C4-2B (cell line): ENCODE measurements around the gene SCRT2.

Source experiments
- H3K27ac ChIP-seq: fragments of 450-650 bp; 2 replicates; pipeline ENCODE4 v1.5.1; 2017
- ZFX ChIP-seq: fragments of 450-650 bp; IDR thresholded peaks from 2 replicates; pipeline ENCODE4 v1.6.1; 2017
- TF ChIP-seq, protein P1 (sequence below): fragments of 450-650 bp; conservative IDR thresholded peaks from 2 replicates; pipeline ENCODE4 v1.5.1; 2017; ENCODE audit warnings: mild to moderate bottlenecking

Gene SCRT2

DNA sequence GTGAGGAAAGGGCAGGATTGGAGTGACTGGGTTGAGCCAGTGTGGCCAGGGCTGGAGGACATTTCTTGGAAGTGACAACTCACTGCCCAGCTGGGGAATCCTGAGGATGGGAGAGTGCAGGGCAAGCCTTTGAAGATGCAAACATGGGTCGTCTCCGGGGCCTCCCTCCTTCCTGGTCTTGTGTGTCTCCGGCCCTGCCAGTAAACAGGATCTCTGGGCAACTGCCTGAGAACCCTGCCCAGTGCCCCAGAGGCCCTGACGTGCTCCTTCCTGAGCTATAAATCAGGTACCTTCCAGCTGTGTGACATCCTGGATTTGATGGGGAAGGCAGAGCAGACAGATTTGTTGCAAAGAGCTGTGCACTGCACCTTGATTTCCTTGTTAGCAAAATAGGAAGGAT is 52.6 kb downstream of the SCRT2 start:
- no peak overlapping the region for H3K27ac ChIP-seq
- TF ChIP-seq, protein P1, sequence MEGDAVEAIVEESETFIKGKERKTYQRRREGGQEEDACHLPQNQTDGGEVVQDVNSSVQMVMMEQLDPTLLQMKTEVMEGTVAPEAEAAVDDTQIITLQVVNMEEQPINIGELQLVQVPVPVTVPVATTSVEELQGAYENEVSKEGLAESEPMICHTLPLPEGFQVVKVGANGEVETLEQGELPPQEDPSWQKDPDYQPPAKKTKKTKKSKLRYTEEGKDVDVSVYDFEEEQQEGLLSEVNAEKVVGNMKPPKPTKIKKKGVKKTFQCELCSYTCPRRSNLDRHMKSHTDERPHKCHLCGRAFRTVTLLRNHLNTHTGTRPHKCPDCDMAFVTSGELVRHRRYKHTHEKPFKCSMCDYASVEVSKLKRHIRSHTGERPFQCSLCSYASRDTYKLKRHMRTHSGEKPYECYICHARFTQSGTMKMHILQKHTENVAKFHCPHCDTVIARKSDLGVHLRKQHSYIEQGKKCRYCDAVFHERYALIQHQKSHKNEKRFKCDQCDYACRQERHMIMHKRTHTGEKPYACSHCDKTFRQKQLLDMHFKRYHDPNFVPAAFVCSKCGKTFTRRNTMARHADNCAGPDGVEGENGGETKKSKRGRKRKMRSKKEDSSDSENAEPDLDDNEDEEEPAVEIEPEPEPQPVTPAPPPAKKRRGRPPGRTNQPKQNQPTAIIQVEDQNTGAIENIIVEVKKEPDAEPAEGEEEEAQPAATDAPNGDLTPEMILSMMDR: no peak
- TF ChIP-seq ZFX: no peak

- no peak overlapping the region for H3K27ac ChIP-seq
- TF ChIP-seq, protein P1: no peak
- TF ChIP-seq ZFX: no peak
Observed at GRCh38 chr20:622161-622560, 53.4 kb downstream of the SCRT2 start.

DNA sequence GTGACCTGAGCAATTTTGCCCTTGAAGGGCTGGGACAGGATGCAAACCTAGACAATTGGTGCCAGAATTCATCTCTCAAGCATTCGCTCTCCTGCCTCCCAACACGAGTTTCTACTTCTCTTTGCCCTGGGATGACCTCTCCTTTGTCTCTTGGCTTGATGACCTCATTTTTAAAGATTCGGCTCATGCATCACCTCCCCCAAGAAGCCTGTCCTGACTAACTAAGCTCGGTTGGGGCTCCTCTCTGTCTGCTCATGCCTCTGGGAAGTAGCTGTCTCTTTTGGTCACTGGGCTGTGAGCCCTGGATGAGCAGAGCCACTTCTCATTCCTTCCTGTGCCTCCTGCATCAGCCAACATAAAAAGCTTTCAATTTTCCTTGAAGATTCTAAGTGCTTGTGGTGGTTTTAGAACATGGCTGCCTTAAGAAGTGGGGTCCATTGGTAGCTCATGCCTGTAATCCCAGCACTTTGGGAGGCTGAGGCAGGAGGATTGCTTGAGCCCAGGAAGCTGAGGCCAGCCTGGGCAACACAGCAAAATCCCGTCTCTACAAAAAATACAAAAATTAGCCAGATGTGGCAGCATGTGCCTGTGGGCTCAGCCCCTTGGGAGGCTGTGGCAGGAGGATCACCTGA is 54.4 kb downstream of the SCRT2 start:
- no peak for TF ChIP-seq ZFX
- TF ChIP-seq, protein P1: no peak
- no peak overlapping the region for H3K27ac ChIP-seq

GRCh38 chr20:620246-620645 is 55.4 kb downstream of the SCRT2 start:
- no peak overlapping the region for H3K27ac ChIP-seq
- TF ChIP-seq, protein P1: no peak
- no peak for TF ChIP-seq ZFX

DNA sequence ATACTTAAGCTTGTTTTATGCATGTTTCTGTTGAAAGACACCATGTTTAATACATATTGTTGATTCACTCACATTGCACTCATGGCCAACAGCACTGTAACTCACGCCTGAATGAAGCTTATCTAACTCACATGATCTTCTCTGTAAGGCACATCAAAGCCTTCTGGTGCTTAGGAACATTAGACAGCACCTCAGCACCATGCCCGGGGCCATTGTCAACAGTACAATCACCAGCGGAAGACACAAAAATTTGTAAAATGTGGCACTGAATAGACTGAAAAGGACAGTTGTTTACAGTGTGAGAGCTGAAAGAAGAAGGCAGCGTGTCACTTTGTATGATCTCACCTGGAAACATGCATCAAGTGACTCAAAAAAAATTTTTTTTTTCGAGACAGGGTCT is 56.6 kb downstream of the SCRT2 start:
- H3K27ac ChIP-seq: no peak overlapping the region
- TF ChIP-seq, protein P1: no peak
- no peak for TF ChIP-seq ZFX

- TF ChIP-seq ZFX: no peak
- TF ChIP-seq, protein P1: no peak
Observed at GRCh38 chr20:617934-618690, 57.5 kb downstream of the SCRT2 start.

GRCh38 chr20:615514-615913 is 60.1 kb downstream of the SCRT2 start:
- no peak for TF ChIP-seq ZFX
- TF ChIP-seq, protein P1: no peak

More at GRCh38 chr20:617934-618690, 57.5 kb downstream of the SCRT2 start:
- no peak overlapping the region for H3K27ac ChIP-seq

More at GRCh38 chr20:615514-615913, 60.1 kb downstream of the SCRT2 start:
- no peak overlapping the region for H3K27ac ChIP-seq
